ENCODE results near the gene NID1. TPM values are rescaled to one million over a fixed set of nuclear protein-coding genes. Genes with fewer than 3 reads are reported as not detected.
A peak's percentile ranks its signal among the peaks of the same experiment; 100 is the strongest.

NID1 gene
- total RNA-seq, result 0.57 and 0.61 TPM in 2 replicates

GRCh38 chr1:236064674-236065508, at the start of gene NID1:
Gene NID1, minus strand, starts transcription at chr1:236065090. Its CDS starts 11 bp downstream, at chr1:236065079.
- intact Hi-C loops (cut with micrococcal nuclease), result loop anchor here (5.0 kb wide), 1 partner anchor 68 kb away; no protein-coding TSS in a partner anchor

GRCh38 chr1:236114076-236114747, 49.3 kb upstream of the NID1 start:
- peaks cover 5% of the 10 kb centered on the region for H3K4me1 Mint-ChIP-seq
- H3K27ac Mint-ChIP-seq, result no peak overlapping the region
- intact Hi-C loops (cut with micrococcal nuclease), result no loop called here
- DNase-seq, result peak; percentile 51
- H3K4me3 Mint-ChIP-seq, result no peak overlapping the region
- no peaks in the 10 kb centered on the region for H3K36me3 Mint-ChIP-seq (ENCODE audit: low read depth)
- H3K9me3 Mint-ChIP-seq, result no peaks in the 10 kb centered on the region
- peaks cover 10% of the 10 kb centered on the region for H3K27me3 Mint-ChIP-seq

More at GRCh38 chr1:236064674-236065508, at the start of gene NID1:
- Mint-ChIP-seq H3K9me3 (no peaks in the 10 kb centered on the region), H3K4me3 (peak within 1 kb of the TSS; percentile 74), H3K4me1 (peaks cover 24% of the 10 kb centered on the region), H3K27ac (no peak within 1 kb of the TSS), H3K27me3 (peaks cover 56% of the 10 kb centered on the region), H3K36me3 (ENCODE audit: low read depth) (peaks cover 2% of the 10 kb centered on the region)
- peak; percentile 73 for DNase-seq

- H3K4me1 Mint-ChIP-seq, result peaks cover 3% of the 10 kb centered on the region
- intact Hi-C loops (cut with micrococcal nuclease), result no loop called here
- no peak overlapping the region for H3K4me3 Mint-ChIP-seq
- no peak overlapping the region for H3K27ac Mint-ChIP-seq
- peaks cover 6% of the 10 kb centered on the region for H3K27me3 Mint-ChIP-seq
- peak; percentile 53 for DNase-seq
- no peaks in the 10 kb centered on the region for H3K9me3 Mint-ChIP-seq
- no peaks in the 10 kb centered on the region for H3K36me3 Mint-ChIP-seq (ENCODE audit: low read depth)
Observed at GRCh38 chr1:236113324-236114032, 48.6 kb upstream of the NID1 start.

GRCh38 chr1:236112332-236112627, 47.4 kb upstream of the NID1 start:
- Mint-ChIP-seq H3K27me3 (no peaks in the 10 kb centered on the region), H3K36me3 (ENCODE audit: low read depth) (no peaks in the 10 kb centered on the region), H3K9me3 (no peaks in the 10 kb centered on the region), H3K27ac (no peak overlapping the region), H3K4me1 (peaks cover 2% of the 10 kb centered on the region), H3K4me3 (no peak overlapping the region)
- intact Hi-C loops (cut with micrococcal nuclease), result no loop called here
- peak; percentile 53 for DNase-seq

- intact Hi-C loops (cut with micrococcal nuclease), result no loop called here
- no peak overlapping the region for H3K4me3 Mint-ChIP-seq
Observed at GRCh38 chr1:236111527-236112331, 46.8 kb upstream of the NID1 start.

GRCh38 chr1:236110137-236110536, 45.2 kb upstream of the NID1 start:
- Mint-ChIP-seq H3K4me3 (no peak overlapping the region), H3K36me3 (ENCODE audit: low read depth) (no peaks in the 10 kb centered on the region), H3K27me3 (no peaks in the 10 kb centered on the region), H3K27ac (no peak overlapping the region), H3K9me3 (no peaks in the 10 kb centered on the region), H3K4me1 (peaks cover 5% of the 10 kb centered on the region)
- intact Hi-C loops (cut with micrococcal nuclease), result no loop called here
- DNase-seq, result no peak

More at GRCh38 chr1:236111527-236112331, 46.8 kb upstream of the NID1 start:
- no peak for DNase-seq
- Mint-ChIP-seq H3K9me3 (no peaks in the 10 kb centered on the region), H3K27me3 (no peaks in the 10 kb centered on the region), H3K27ac (no peak overlapping the region), H3K4me1 (peaks cover 5% of the 10 kb centered on the region), H3K36me3 (ENCODE audit: low read depth) (no peaks in the 10 kb centered on the region)

GRCh38 chr1:236108027-236108648, 43.2 kb upstream of the NID1 start:
- intact Hi-C loops (cut with micrococcal nuclease), result loop anchor here (5.0 kb wide), 2 partner anchors 174 to 344 kb away; partner anchors contain the start of gene ERO1B
- Mint-ChIP-seq H3K27ac (no peak overlapping the region), H3K9me3 (no peaks in the 10 kb centered on the region), H3K4me3 (no peak overlapping the region), H3K4me1 (peaks cover 8% of the 10 kb centered on the region), H3K27me3 (peaks cover 2% of the 10 kb centered on the region), H3K36me3 (ENCODE audit: low read depth) (no peaks in the 10 kb centered on the region)
- no peak for DNase-seq

GRCh38 chr1:236107121-236107907, 42.4 kb upstream of the NID1 start:
- H3K27me3 Mint-ChIP-seq, result peaks cover 2% of the 10 kb centered on the region
- no peak overlapping the region for H3K4me3 Mint-ChIP-seq
- no peak for DNase-seq
- H3K9me3 Mint-ChIP-seq, result no peaks in the 10 kb centered on the region
- peaks cover 8% of the 10 kb centered on the region for H3K4me1 Mint-ChIP-seq
- no peaks in the 10 kb centered on the region for H3K36me3 Mint-ChIP-seq (ENCODE audit: low read depth)
- no peak overlapping the region for H3K27ac Mint-ChIP-seq
- intact Hi-C loops (cut with micrococcal nuclease), result loop anchor here (5.0 kb wide), 2 partner anchors 175 to 345 kb away; partner anchors contain the start of gene ERO1B

- intact Hi-C loops (cut with micrococcal nuclease), result loop anchor here (1.0 to 5.0 kb wide), 5 partner anchors 39 to 1284 kb away; partner anchors contain the start of gene GPR137B
- peak; percentile 88 for DNase-seq
- no peak overlapping the region for H3K27ac Mint-ChIP-seq
- no peaks in the 10 kb centered on the region for H3K9me3 Mint-ChIP-seq
- peaks cover 4% of the 10 kb centered on the region for H3K27me3 Mint-ChIP-seq
- H3K36me3 Mint-ChIP-seq (ENCODE audit: low read depth), result no peaks in the 10 kb centered on the region
- H3K4me1 Mint-ChIP-seq, result peaks cover 8% of the 10 kb centered on the region
- no peak overlapping the region for H3K4me3 Mint-ChIP-seq
Observed at GRCh38 chr1:236103646-236104218, 38.8 kb upstream of the NID1 start.

GRCh38 chr1:236103059-236103458, 38.2 kb upstream of the NID1 start:
- Mint-ChIP-seq H3K27ac (no peak overlapping the region), H3K27me3 (peaks cover 5% of the 10 kb centered on the region), H3K4me1 (peaks cover 8% of the 10 kb centered on the region), H3K4me3 (no peak overlapping the region), H3K36me3 (ENCODE audit: low read depth) (no peaks in the 10 kb centered on the region), H3K9me3 (no peaks in the 10 kb centered on the region)
- intact Hi-C loops (cut with micrococcal nuclease), result loop anchor here (1.0 to 5.0 kb wide), 5 partner anchors 39 to 1284 kb away; partner anchors contain the start of gene GPR137B
- DNase-seq, result no peak

- Mint-ChIP-seq H3K27ac (no peak overlapping the region), H3K36me3 (ENCODE audit: low read depth) (no peaks in the 10 kb centered on the region), H3K27me3 (peaks cover 5% of the 10 kb centered on the region), H3K9me3 (no peaks in the 10 kb centered on the region), H3K4me3 (no peak overlapping the region), H3K4me1 (peaks cover 8% of the 10 kb centered on the region)
- DNase-seq, result no peak
- intact Hi-C loops (cut with micrococcal nuclease), result loop anchor here (1.0 to 5.0 kb wide), 5 partner anchors 40 to 1285 kb away; partner anchors contain the start of gene GPR137B
Observed at GRCh38 chr1:236102611-236103010, 37.7 kb upstream of the NID1 start.
